ENCODE data around the gene GNPAT.

GNPAT gene

DNA sequence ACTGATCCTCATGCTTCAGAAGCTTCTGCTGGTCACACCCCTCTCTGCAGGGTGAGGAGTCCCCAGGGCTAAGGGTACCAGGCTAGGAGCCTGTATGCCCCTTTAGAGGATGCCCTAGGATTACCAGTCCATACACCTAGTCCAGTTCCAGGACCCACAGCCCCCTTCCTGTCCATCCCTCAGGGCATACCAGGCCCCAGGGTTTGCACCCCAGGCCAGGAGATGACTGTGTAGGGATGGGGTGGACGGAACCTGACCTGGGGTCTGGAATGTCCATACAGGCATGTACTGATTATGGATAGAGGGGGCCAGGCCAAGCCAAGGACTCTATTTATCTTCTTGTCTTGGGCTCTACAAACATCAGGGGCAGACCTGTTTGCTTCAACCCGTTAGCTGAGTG, 44.3 kb upstream of the GNPAT start:
- no peak overlapping the region for H3K27ac ChIP-seq
- TF ChIP-seq CTCF (conservative IDR thresholded peaks at IDR 0.05; ENCODE audit: low read depth): no peak
- DNase-seq (ENCODE audit: low spot score): no peak
- ChIA-PET POLR2A (ENCODE audit: low non-redundant PET) (no interaction called here), CTCF (no interaction called here)

DNA sequence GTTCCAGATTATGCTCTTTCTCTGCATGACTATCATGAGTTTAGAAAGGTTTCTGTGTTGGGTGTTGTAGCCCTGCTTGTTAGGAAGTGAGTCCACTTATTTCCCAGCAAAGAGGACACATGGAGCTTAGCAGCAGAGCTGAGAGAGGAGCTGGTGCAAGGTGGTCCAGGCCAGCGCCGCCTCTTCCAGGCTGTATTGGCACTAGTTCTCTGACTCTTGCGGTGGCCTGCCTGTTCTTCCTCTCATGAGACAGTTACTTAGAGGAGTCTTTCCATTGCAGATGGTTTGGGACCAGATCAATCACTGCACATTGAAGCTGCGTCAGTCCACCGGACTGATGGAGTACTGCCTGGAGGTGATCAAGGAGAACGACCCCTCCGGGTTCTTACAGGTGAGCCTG, 41.1 kb upstream of the GNPAT start:
- ChIA-PET POLR2A (ENCODE audit: low non-redundant PET) (no interaction called here), CTCF (interaction anchor here (0.6 kb wide), 1 partner anchor 10 kb away, joined by 3 read pairs; no protein-coding TSS in a partner anchor)
- H3K27ac ChIP-seq: no peak overlapping the region
- TF ChIP-seq CTCF (conservative IDR thresholded peaks at IDR 0.05; ENCODE audit: low read depth): no peak
- DNase-seq (ENCODE audit: low spot score): no peak

GRCh38 chr1:231200388-231201031, 40.5 kb upstream of the GNPAT start:
- ChIA-PET CTCF (interaction anchor here (0.6 kb wide), 1 partner anchor 9 kb away, joined by 3 read pairs; no protein-coding TSS in a partner anchor), POLR2A (ENCODE audit: low non-redundant PET) (no interaction called here)
- DNase-seq (ENCODE audit: low spot score): no peak

GRCh38 chr1:231201375-231201978, 39.5 kb upstream of the GNPAT start:
- ChIA-PET POLR2A (ENCODE audit: low non-redundant PET) (no interaction called here), CTCF (no interaction called here)
- H3K27ac ChIP-seq: no peak overlapping the region
- no peak for DNase-seq (ENCODE audit: low spot score)
- TF ChIP-seq CTCF (conservative IDR thresholded peaks at IDR 0.05; ENCODE audit: low read depth): no peak

More at GRCh38 chr1:231200388-231201031, 40.5 kb upstream of the GNPAT start:
- no peak for TF ChIP-seq CTCF (conservative IDR thresholded peaks at IDR 0.05; ENCODE audit: low read depth)
- no peak overlapping the region for H3K27ac ChIP-seq

- no peak overlapping the region for H3K27ac ChIP-seq
- CTCF ChIA-PET: interaction anchor here (0.9 kb wide), 1 partner anchor 9 kb away, joined by 3 read pairs; no protein-coding TSS in a partner anchor
- POLR2A ChIA-PET (ENCODE audit: low non-redundant PET): no interaction called here
- no peak for DNase-seq (ENCODE audit: low spot score)
- TF ChIP-seq CTCF (conservative IDR thresholded peaks at IDR 0.05; ENCODE audit: low read depth): no peak
Observed at GRCh38 chr1:231201979-231202633, 38.9 kb upstream of the GNPAT start.

DNA sequence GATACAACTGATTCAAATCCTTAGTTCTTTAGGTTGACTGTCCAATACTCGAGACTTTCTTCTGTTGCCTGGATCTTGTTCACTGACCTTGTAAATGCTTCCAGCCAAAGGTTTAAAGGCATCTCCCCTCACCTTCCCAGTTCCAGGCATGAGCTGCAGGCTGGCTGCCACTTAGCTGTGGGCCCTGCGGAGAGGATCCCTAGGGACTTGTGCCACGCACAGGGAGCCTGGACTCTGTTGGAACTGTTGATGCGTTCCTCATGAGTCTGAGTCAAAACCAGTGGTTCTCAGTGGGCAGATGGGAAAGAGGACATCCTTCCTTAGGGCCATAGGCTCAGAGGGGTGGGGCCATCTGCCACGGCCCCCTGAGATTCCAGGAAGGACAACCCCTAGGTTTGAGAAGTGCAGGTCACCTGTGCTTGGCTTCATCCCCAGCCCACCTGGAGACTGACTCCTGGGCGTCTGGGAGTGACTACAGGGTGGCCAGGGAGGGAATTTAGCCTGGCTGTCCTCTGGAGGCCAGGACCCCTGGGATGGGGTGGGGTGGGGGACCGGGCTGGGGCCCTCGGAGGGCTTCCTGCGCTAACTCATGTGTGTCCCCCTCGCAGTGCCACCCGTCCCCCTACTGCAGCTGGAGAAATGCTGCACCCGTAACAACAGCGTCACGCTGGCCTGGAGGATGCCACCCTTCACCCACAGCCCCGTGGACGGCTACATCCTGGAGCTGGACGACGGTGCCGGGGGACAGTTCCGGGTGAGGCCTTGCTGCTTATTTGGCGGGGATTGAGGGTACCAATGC, 37.6 kb upstream of the GNPAT start:
- no peak for TF ChIP-seq CTCF (conservative IDR thresholded peaks at IDR 0.05; ENCODE audit: low read depth)
- DNase-seq (ENCODE audit: low spot score): no peak
- ChIA-PET POLR2A (ENCODE audit: low non-redundant PET) (no interaction called here), CTCF (interaction anchor here (0.6 to 0.9 kb wide), 3 partner anchors 8 to 1750 kb away, joined by 3 to 6 read pairs (median 3); no protein-coding TSS in a partner anchor)
- no peak overlapping the region for H3K27ac ChIP-seq

Data from RWPE1 (cell line).